RWPE2 (cell line): ENCODE measurements around the gene GNG13.

Experiments used
- ATAC-seq: fragments of 200-7000 bp; cut with Tn5 transposase; 3 replicates; pipeline ENCODE4 v1.9.1; 2021; ENCODE audit warnings: low read depth
- DNase-seq: peaks from one replicate; pipeline ENCODE4 v3.0.0-alpha.2; 2020; ENCODE audit warnings: low spot score
- H3K27ac ChIP-seq: fragments of 450-650 bp; 2 replicates; pipeline ENCODE4 v1.5.1; 2017; ENCODE audit warnings: mild to moderate bottlenecking; ENCODE audit not compliant: poor library complexity, severe bottlenecking
- H3K27me3 ChIP-seq: fragments of 250-450 bp; sonication (Bioruptor Pico); 2 replicates; pipeline ENCODE4 v1.5.1; 2021; ENCODE audit warnings: mild to moderate bottlenecking, moderate library complexity; ENCODE audit not compliant: insufficient read depth, poor library complexity, severe bottlenecking
- H3K36me3 ChIP-seq: fragments of 250-450 bp; sonication (Bioruptor Pico); 2 replicates; pipeline ENCODE4 v1.5.1; 2020; ENCODE audit warnings: low read depth, mild to moderate bottlenecking, moderate library complexity
- H3K4me1 ChIP-seq: fragments of 250-450 bp; sonication (Bioruptor Pico); 2 replicates; pipeline ENCODE4 v1.5.1; 2021; ENCODE audit warnings: mild to moderate bottlenecking, moderate library complexity; ENCODE audit not compliant: insufficient read depth, poor library complexity, severe bottlenecking
- H3K4me3 ChIP-seq: fragments of 250-450 bp; sonication (Bioruptor Pico); 2 replicates; pipeline ENCODE4 v1.5.1; 2021; ENCODE audit warnings: mild to moderate bottlenecking, moderate library complexity; ENCODE audit not compliant: severe bottlenecking
- H3K9me3 ChIP-seq: fragments of 250-450 bp; sonication (Bioruptor Pico); 2 replicates; pipeline ENCODE4 v1.5.1; 2021; ENCODE audit warnings: mild to moderate bottlenecking, moderate library complexity; ENCODE audit not compliant: severe bottlenecking
- TF ChIP-seq, protein P1 (sequence below): fragments of 450-650 bp; IDR thresholded peaks from one replicate; pipeline ENCODE4 v1.5.1; 2017; ENCODE audit warnings: mild to moderate bottlenecking, moderate library complexity; ENCODE audit not compliant: poor library complexity, severe bottlenecking

GNG13 gene

DNA sequence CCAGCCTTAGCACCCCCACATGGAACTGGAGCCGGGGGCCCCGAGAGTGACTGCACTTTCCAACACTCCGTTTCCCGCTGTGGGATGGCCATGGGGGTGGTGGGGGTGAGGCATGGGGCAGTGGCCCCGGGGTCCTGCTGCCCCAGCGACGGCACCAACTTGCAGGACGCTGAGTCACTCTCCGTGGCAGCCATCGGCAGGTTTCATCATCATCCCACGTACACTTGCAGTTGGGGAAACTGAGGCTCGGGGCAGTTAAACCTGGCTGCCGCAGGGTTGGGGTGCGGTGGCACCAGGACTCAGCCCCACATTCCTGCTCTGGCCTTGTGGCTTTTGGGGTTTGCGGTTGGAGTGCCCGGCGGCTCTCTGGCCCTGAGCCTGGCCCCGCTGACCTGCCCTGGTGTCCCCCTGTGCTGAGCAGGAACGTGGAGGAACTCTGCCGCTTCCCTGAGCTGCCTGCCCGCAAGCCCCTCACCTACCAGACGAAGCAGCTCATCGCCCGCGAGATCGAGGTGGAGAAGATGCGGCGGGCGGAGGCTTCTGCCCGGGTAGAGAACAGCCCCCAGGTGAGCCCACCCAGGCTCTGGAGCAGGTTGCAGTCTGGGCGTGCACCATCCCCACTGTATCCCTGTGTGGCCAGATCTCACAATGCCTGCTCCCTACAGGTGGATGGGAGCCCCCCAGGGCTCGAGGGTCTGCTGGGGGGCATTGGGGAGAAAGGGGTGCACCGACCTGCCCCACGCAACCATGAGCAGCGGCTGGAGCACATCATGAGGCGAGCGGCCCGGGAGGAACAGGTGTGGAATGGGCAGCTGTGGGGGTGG lies 4.0 kb downstream of the GNG13 start:
- Histone ChIP-seq H3K27me3 (peaks cover 22% of the 10 kb centered on the region), H3K36me3 (peaks cover 13% of the 10 kb centered on the region), H3K4me1 (peaks cover 4% of the 10 kb centered on the region), H3K27ac (no peak overlapping the region), H3K9me3 (no peaks in the 10 kb centered on the region), H3K4me3 (no peak overlapping the region)
- ATAC-seq (no peak), DNase-seq (no peak)
- TF ChIP-seq, protein P1, sequence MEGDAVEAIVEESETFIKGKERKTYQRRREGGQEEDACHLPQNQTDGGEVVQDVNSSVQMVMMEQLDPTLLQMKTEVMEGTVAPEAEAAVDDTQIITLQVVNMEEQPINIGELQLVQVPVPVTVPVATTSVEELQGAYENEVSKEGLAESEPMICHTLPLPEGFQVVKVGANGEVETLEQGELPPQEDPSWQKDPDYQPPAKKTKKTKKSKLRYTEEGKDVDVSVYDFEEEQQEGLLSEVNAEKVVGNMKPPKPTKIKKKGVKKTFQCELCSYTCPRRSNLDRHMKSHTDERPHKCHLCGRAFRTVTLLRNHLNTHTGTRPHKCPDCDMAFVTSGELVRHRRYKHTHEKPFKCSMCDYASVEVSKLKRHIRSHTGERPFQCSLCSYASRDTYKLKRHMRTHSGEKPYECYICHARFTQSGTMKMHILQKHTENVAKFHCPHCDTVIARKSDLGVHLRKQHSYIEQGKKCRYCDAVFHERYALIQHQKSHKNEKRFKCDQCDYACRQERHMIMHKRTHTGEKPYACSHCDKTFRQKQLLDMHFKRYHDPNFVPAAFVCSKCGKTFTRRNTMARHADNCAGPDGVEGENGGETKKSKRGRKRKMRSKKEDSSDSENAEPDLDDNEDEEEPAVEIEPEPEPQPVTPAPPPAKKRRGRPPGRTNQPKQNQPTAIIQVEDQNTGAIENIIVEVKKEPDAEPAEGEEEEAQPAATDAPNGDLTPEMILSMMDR, result no peak

DNA sequence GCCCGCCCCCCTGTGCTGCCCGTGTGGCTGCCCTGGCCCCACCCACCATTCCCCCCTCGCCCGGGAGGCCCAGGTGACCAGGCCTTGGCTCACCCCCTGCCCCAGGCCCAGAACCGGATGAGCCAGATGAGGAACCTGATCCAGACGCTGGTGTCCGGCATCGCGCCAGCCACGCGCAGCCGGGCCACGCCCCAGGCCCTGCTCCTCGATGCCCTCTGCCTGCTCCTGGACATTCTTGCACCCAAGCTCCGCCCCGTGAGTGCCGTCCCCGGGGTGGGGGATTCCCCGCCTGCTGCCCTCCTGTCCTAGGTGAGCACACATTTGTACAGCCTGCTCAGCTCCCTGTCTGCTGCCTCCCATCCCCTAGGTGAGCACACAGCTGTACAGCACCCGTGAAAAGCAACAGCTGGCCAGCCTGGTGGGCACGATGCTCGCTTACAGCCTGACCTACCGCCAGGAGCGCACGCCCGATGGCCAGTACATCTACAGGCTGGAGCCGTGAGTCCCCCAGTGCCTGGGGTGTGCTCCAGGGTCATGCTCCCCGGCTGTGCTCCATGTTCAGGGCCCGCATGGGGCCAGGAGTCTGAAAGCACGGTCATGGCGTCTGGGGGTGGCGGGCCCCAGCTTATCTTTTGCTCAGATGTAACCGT lies 4.8 kb downstream of the GNG13 start:
- DNase-seq, result peak; percentile 92
- TF ChIP-seq, protein P1, result no peak
- Histone ChIP-seq H3K4me1 (peaks cover 4% of the 10 kb centered on the region), H3K27ac (no peak overlapping the region), H3K4me3 (no peak overlapping the region), H3K9me3 (no peaks in the 10 kb centered on the region), H3K36me3 (peaks cover 19% of the 10 kb centered on the region), H3K27me3 (peaks cover 14% of the 10 kb centered on the region)
- peak; percentile 69 for ATAC-seq

DNA sequence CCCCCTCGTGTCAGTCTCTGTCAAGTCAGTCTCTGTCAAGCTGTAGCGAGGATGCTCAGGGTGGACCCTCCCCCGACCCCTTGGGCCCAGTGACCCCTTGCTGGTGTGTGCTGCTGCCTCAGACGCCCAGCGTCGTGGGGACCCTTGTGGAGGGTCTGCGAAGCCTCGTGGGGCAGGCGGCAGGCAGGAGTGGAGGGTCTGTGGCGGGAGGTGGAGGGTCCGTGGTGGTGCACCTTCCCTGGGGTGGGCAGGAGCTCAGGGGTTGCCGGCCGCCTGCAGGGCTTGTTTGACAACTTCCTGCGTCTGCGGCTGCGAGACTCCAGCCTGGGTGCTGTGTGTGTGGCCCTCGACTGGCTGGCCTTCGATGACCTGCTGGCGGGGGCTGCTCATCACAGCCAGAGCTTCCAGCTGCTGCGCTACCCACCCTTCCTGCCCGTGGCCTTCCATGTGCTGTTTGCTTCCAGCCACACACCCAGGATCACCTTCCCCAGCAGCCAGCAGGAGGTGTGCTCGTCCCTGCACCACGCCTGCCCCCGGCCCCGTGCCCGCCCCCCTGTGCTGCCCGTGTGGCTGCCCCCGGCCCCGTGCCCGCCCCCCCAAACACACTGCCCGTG lies 5.6 kb downstream of the GNG13 start:
- ATAC-seq (no peak), DNase-seq (no peak)
- no peaks in the 10 kb centered on the region for H3K9me3 ChIP-seq
- TF ChIP-seq, protein P1, result no peak
- peaks cover 7% of the 10 kb centered on the region for H3K27me3 ChIP-seq
- peaks cover 26% of the 10 kb centered on the region for H3K36me3 ChIP-seq
- H3K27ac ChIP-seq, result no peak overlapping the region
- H3K4me3 ChIP-seq, result no peak overlapping the region
- H3K4me1 ChIP-seq, result peaks cover 4% of the 10 kb centered on the region

DNA sequence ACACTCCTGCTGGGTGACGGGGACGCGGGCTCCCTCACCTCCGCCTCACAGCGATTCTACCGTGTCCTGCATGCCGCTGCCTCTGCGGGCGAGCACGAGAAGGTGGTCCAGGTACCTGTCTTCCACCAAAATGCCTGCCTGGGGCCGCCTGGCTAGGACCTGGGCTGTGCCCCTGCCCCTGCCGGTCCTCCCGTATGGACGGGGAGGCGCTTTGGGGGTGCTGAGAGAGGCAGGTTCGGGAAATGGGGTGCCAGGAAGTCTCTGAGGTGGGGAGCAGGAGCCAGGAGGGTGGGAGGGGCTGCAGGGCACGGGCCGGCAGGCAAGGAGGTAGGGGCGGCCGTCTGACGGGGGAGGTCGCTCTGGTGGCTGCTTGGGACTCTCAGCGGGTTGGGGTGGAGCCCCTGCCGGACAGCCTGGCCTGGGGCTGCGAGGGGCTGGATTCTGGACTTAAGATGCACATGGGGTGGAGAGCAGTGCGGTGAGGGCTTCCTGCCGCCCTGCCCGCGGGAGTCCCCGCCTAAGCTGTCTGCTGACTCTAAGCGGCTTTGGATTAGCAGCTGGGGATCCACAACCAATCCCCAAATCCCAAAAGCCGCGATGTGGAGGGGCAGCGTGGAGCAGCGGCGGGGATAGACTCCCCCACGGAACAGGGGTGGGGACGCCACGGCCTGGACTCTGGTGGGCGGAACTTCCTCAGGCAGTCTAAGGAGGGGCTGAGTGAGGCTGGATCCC lies 6.3 kb downstream of the GNG13 start:
- ATAC-seq (no peak), DNase-seq (no peak)
- no peak overlapping the region for H3K27ac ChIP-seq
- peaks cover 33% of the 10 kb centered on the region for H3K36me3 ChIP-seq
- no peak overlapping the region for H3K4me3 ChIP-seq
- TF ChIP-seq, protein P1, result no peak
- no peaks in the 10 kb centered on the region for H3K9me3 ChIP-seq
- H3K27me3 ChIP-seq, result no peaks in the 10 kb centered on the region
- H3K4me1 ChIP-seq, result peaks cover 4% of the 10 kb centered on the region
